Bronchial epithelial cell (primary cell): ENCODE data around the gene PDE11A. TPM values are rescaled to one million over a fixed set of nuclear protein-coding genes. Genes with fewer than 3 reads are reported as not detected.
"Not testable (repeated sequence)": the region's sequence is repeated elsewhere in the genome, so short reads cannot be mapped to it uniquely, and the experiment has no call there.

Experiments used
- DNase-seq: peaks from one replicate; pipeline ENCODE4 v3.0.0-alpha.2; 2010; ENCODE audit warnings: low read depth
- FAIRE-seq: peaks from 2 replicates; lab custom pipeline; 2011; peaks lifted over from hg19 to GRCh38; lab: Jason Lieb, UNC
- H3K27me3 ChIP-seq: 2 replicates; pipeline ENCODE4 v1.5.1; 2011; ENCODE audit warnings: low read length; ENCODE audit not compliant: control insufficient read depth, insufficient read depth
- H3K36me3 ChIP-seq: 2 replicates; pipeline ENCODE4 v1.5.1; 2011; ENCODE audit warnings: low read length; ENCODE audit not compliant: control insufficient read depth, insufficient read depth
- H3K4me3 ChIP-seq: 2 replicates; pipeline ENCODE4 v1.5.1; 2011; ENCODE audit warnings: mild to moderate bottlenecking, low read depth, low read length, control low read depth
- total RNA-seq: library from RNA; depleted of rRNA; stranded (reverse); fragments of >200 nt; gene quantifications from 2 replicates; pipeline ENCODE4 v1.2.1, GENCODE V29; 2014
- TF ChIP-seq, protein P1 (sequence below): IDR thresholded peaks from 2 replicates; pipeline ENCODE4 v1.5.1; 2011; ENCODE audit warnings: mild to moderate bottlenecking, moderate library complexity, low read length, control low read depth, inconsistent platforms; ENCODE audit not compliant: insufficient read depth, severe bottlenecking

The PDE11A gene
- total RNA-seq, 1 donor from 2014 or later: not detected

DNA sequence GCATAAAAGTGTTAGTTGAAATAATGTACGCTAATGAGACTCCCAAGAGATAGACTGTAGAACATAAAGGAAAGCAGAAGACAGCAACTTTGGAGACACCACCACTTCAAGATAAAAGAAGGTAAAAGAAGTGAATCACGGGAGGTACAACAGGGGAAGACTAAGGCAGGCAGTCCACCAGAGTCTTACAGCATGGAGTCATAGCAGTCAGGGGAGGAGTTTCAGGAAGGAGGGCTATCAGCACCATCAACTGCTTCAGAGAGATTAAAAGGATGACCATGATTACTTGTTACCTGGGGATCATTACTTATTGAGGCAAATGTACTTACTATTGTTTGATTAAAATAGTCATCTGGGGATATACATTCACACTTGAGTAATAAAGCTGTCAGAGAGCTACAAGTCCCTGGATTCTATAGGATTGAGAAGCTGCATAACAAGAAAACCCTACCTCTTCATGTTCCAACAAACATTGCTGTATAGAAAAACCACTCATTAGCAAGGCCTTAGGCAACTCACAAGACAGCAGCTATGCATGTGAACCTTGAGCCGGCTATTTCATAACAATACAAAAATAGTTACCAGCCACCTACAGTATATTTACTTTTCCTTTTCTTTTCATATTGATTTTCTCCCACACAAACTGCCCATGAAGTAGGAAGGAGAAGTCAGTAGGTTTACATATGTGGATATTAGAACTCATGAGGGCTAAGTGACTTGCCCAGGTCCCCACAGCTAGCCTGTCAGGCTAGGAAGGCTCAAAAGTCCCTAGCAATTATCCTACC is 101.7 kb downstream of the PDE11A start:
- H3K27me3 ChIP-seq: no peaks in the 10 kb centered on the region
- H3K4me3 ChIP-seq: no peak overlapping the region
- TF ChIP-seq, protein P1, sequence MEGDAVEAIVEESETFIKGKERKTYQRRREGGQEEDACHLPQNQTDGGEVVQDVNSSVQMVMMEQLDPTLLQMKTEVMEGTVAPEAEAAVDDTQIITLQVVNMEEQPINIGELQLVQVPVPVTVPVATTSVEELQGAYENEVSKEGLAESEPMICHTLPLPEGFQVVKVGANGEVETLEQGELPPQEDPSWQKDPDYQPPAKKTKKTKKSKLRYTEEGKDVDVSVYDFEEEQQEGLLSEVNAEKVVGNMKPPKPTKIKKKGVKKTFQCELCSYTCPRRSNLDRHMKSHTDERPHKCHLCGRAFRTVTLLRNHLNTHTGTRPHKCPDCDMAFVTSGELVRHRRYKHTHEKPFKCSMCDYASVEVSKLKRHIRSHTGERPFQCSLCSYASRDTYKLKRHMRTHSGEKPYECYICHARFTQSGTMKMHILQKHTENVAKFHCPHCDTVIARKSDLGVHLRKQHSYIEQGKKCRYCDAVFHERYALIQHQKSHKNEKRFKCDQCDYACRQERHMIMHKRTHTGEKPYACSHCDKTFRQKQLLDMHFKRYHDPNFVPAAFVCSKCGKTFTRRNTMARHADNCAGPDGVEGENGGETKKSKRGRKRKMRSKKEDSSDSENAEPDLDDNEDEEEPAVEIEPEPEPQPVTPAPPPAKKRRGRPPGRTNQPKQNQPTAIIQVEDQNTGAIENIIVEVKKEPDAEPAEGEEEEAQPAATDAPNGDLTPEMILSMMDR: no peak
- H3K36me3 ChIP-seq: no peaks in the 10 kb centered on the region
- DNase-seq (peak; percentile 22), FAIRE-seq (no peak)

DNA sequence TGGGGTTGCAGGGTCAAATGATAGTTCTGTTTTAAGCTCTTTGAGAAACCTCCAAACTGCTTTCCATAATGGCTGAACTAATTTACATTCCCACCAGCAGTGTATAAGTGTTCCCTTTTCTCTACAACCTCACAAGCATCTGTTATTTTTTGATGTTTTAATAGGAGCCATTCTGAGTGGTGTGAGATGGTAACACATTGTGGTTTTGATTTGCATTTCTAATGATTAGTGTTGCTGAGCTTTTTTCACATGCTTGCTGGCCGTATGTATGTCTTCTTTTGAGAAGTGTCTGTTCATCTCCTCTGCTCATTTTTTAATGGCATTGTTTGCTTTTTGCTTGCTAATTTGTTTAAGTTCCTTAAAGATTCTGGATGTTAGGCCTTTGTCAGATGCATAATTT is 107.7 kb downstream of the PDE11A start:
- no peak for FAIRE-seq
- TF ChIP-seq, protein P1: no peak
- DNase-seq: no peak
- Histone ChIP-seq H3K27me3 (no peaks in the 10 kb centered on the region), H3K4me3 (no peak overlapping the region), H3K36me3 (no peaks in the 10 kb centered on the region)

DNA sequence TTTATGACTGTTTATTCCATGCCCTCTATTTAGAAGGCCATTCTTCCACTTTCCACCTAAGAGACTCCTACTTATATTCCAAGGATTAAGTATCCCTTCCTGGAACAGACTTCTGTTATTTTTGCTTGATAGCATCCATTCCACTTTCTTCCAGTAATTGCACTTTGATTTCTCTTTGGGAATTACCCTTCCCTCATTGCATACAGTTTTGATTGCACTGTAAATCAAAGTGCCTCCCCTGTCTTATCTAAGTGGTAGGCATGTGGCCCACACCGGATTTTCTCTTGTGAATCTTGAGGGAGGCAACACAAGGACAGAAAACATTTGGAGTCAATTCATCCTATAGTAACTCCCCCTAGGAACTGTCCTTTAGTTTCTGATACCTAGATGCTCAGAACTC is 120.4 kb downstream of the PDE11A start:
- TF ChIP-seq, protein P1: no peak
- Histone ChIP-seq H3K4me3 (no peak overlapping the region), H3K27me3 (no peaks in the 10 kb centered on the region), H3K36me3 (no peaks in the 10 kb centered on the region)
- FAIRE-seq (no peak), DNase-seq (no peak)

DNA sequence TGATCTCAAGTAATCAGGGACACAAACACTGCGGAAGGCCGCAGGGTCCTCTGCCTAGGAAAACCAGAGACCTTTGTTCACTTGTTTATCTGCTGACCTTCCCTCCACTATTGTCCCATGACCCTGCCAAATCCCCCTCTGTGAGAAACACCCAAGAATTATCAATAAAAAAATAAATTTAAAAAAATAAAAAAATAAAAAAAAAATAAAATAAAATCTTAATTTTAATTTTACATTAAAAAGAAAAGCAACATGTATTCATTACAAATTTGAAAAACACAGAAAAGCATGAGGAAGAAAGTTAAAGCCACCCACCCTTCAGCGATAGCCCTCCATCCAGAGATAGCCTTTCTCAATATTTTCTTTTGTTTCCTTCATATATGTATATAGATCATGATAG is 125.0 kb downstream of the PDE11A start:
- H3K4me3 ChIP-seq: not testable (repeated sequence)

DNA sequence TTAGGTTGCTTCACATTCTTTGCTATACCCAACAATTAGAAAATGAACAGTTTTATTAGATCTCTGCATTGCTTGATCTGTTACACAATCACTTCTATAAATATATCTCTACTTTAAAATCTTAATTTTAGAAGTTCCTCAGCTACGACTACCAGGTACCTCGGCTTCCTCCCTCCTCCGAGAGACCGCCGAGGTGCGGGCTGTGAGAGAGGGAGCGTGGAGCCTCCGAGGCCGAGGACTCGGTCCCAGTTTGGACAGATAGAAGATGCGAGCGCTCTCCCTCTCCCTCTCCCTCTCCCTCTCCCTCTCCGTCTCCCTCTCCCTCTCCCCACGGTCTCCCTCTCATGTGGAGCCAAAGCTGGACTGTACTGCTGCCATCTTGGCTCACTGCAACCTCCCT is 128.0 kb downstream of the PDE11A start:
- not testable (repeated sequence) for DNase-seq, FAIRE-seq, H3K36me3 ChIP-seq, H3K27me3 ChIP-seq, H3K4me3 ChIP-seq

More for the DNA sequence above, 125.0 kb downstream of the PDE11A start:
- FAIRE-seq, H3K36me3 ChIP-seq, DNase-seq, H3K27me3 ChIP-seq: not testable (repeated sequence)

DNA sequence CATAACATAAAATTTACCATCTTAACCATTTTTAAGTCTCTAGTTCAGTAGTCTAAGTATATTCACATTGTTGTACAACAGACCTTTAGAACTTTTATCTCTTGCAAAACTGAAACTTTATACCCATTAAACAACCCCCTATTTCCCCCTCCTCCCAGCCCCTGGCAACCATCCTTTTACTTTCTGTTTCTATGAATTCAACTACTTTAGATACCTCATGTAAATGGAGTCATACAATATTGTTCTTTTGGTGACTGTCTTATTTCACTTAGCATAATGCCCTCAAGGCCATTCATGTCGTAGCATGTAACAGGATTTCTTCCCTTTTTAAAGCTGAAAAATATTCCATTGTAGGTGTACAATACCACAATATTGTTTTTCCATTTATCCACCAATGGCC is 129.8 kb downstream of the PDE11A start:
- FAIRE-seq (no peak), DNase-seq (peak; percentile 28)
- no peak overlapping the region for H3K4me3 ChIP-seq

More for the DNA sequence above, 129.8 kb downstream of the PDE11A start:
- Histone ChIP-seq H3K36me3 (no peaks in the 10 kb centered on the region), H3K27me3 (no peaks in the 10 kb centered on the region)
- TF ChIP-seq, protein P1: no peak
